DMS79 (cell line): ENCODE results near the gene AK1.
"Not testable (repeated sequence)": the region's sequence is repeated elsewhere in the genome, so short reads cannot be mapped to it uniquely, and the experiment has no call there.

Experiments
- DNase-seq: peaks from one replicate; lab custom pipeline; 2025; lab: John Stamatoyannopoulos, UW

AK1 gene

DNA sequence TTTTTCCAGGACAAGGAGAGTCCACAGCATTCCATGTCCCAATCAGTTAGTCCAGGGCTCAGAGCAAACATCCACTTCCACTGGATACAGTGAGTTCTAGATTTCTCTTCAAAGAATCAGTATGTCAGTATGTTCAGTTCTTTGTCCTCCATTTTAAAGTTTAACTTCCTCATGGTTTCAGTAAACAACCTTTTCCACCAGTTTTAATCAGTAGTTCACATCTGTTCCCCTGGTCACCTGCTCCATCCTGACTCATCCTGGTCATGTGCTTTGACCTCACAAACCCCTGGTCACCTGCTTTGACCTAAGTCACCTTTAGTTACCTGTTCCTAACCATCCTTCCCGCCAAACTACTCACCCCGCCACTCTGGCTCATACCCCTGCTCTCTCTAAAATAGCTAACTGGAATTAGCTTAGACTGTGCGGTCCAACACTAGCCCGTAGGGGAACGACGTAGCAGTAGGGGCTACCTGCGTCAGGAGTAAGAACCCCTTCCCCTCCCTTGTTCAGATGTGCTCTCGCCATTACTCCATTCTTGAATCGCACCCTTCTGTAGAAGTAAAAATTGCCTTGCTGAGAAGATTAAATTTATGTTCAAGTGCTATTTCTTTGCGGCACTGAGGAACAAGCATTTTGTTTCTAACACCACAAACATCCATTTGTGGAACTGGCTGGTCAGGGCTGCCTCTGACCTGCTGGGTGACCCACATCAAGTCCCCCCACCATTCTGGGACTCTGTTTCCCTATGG lies 28.5 kb downstream of the AK1 start:
- DNase-seq, result no peak

DNA sequence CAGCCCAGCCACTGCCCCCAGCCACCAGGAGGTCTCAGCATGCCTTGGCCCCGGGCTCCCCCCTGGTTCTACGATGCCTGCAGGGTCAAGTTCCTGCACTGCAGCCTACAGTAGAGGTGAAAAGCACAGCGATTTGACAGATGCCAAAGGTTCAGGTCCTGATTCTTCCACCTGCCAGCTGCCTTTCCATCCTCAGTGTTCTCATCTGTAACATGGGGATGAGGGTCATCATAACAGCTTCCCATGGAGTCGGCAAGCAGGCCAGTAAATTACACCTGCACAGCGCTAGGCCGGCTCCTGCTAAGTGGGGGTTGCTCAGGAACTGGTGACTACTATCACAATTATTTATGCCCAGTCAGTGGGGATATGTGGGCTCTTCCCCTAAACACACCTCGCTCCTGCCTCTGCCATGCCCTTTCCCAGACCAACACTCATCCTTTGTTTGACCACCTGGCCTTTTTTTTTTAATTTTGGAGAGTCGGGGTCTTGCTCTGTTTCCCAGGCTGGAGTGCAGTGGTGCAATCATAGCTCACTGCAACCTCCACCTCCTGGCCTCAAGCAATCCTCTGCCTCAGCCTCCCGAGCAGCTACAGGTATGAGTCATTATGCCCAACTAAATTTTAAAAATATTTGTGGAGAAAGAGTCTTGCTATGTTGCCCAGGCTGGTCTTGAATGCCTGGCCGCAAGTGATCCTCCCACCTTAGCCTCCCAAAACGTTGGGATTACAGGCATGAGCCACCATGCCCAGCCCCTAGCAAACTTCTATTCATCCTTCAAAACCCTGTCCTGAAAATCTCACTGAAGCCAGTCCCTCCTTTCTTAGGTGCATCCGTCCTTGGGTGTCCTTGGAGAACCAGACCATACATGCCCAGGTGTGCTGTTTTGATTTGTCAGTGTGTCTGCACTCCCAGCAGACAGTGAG lies 29.4 kb downstream of the AK1 start:
- DNase-seq, result no peak

DNA sequence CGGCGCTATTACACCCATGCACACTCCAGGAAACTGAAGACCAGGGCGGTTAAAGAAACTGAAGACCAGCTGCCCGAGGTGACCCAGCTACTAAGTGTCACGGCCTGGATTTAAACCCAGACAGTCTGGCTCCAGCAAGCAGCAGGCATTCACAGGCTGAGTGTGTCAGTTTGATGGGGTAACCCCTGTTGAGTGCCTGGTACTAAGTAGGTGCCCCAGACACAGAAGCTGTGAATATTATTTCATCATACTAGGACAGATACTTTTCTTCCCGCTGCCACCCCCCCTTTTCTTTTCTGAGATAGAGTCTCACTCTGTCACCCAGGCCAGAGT lies 30.3 kb downstream of the AK1 start:
- no peak for DNase-seq

DNA sequence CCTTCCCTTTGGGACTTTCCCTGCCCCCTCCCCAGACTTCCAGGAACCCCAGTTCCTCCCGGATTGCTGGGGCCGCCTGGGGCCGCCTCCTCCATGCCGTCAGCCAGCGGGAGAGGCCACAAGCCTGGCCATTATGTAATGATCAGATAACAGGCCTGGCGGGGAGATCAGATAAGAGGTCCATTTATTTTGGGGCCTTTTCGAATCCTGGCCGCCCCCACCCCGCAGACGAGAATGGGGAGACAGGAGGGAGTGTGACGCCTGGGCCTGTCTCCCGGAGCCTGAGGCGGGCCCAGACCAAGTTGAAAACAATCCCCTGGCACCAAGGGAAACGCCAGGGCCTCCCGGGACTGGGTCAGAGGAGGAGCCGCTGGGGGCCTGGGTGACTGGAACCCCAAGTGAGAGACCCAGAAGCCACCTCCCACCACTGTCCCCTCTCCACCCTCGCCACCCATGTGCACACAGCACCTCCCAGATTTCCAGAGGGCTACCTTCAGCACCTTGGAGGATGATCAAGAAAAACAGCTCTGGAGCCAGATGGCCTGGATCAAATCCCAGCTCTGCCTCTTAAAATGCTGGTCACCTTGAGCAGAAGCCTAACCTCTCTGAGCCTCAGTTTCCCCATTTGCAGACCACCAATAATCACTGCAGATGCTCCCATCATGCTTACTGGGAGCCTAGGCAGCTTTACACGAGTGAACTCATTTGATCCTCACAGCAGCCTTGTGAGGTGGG lies 30.9 kb downstream of the AK1 start:
- no peak for DNase-seq

DNA sequence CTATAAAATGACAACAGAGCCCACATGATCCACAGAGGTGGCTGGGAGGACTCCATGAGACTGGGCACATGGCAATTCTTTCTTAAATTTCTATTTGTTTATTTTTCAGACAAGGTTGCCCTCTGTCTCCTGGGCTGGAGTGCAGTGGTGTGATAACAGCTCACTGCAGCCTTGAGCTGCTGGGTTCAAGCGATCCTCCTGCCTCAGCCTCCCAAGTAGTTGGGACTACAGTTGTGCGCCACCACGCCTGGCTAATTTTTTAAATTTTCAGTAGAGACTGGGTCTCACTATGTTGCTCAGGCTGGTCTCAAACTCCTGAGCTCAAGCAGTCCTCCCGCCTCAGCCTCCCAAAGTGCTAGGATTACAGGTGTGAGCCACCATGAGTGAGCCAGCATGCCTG lies 31.9 kb downstream of the AK1 start:
- DNase-seq, result not testable (repeated sequence)

DNA sequence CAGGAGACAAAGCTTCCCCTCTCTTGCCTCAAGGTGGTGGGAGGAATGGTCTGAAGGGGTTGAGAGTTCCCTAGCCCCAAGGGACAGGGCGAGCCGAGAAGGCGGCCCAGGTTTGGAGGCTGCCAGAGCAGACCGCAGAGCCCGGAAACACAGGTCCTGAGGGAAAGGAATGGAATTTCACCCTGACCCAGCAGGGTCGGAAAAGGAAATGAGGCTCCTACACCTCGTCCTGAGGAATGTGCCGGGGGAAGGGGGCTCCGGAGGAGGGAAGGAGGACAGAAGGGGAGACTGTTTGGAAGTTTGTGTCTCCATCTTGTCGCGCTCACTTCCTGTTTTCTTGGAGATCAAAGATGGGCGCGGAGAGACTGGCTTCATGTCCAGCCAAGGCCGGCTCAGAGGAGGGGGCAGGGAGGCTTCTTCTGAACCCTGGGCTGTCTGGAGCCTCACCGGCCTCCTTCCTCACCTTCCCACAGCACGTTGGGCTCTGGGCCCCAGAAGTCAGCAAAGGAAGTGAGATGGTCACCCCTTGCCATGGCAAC lies 32.6 kb downstream of the AK1 start:
- DNase-seq, result no peak

DNA sequence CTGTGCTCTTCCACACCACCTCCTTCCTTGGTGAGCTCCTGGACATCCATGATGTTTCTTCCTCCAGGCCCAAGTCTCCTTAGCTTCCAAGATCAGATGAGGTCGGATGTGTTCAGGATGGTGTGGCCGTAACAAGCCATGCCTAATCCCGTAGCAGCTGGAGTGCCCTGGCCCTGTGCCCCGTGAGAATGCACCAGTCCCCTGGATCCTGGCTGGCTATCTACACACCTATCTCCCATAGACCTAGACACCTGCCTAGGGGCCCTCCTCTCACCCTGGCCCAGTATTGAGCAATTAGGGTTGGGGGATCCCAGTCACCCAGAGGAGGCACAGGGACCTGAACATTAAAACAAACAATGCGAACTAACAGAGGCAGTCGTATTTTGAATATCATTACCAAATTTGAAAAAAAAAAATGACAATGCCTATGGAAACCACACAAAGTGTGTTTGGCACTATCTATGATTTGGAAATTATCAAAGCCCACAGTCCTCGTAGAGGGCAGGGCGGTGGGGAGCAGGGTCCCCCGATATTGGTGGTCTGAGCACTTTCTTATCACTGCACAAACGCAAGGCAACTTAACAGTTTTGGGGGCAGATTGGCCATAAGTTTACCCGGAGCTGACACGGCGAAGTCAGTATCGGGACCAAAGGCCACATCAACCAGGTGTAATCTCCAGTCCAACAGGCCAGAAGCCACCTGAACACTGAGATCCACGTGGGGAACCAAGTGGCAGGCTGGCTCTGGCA lies 36.2 kb downstream of the AK1 start:
- DNase-seq, result no peak

DNA sequence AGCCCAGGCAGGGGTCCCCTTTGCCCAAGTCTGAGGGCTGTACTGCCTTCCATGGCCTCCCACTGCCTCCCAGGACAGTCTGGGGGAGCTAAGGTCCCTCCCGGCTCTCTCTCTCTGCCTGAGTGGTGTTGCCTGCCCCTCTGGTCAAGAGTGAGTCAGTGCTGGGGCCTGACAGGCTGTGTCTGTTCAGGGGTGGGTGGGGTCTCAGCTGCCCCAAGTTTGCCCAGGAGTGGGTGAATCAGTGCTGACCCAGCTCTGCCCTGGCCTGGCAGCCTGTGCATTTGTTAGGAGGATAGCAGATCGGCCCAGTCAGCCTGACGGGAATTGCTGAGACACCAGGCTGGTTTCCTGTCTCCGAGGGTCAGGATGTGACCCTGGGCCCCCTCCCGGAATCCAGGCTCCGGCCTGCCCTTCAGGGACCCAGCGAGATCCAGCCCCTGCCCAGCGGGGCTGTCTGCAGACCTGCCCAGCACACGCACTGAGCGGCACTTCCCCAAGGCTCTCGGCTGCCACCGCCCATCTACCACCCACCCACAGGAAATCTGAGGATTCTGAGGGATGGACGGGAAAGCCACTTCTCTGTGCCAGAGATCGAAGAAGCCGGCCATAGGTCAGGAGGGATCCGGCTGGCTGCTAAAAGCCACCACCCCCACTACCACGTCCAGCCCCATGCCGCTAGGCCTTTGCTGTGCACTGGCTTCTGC lies 38.9 kb downstream of the AK1 start:
- DNase-seq, result no peak

DNA sequence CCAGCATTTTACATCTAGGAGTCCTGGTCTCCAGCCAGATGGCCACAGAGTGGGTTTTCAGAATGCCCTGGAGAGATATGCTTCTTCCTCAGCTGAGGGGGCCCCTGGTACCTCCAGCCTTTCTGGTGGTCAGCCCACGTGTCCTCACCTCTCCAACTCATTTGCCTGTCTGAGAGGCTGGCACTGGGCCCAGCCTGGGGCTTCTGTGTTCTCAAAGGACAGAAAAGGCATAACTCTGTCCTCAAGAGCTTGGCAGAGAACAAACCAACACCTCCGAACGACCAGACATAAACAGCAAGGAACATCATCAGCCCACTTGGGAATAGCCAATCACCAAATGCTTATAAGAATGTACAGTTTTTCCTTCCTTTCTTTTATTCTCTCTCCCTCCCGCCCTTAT lies 40.1 kb downstream of the AK1 start:
- peak; percentile 84 for DNase-seq

DNA sequence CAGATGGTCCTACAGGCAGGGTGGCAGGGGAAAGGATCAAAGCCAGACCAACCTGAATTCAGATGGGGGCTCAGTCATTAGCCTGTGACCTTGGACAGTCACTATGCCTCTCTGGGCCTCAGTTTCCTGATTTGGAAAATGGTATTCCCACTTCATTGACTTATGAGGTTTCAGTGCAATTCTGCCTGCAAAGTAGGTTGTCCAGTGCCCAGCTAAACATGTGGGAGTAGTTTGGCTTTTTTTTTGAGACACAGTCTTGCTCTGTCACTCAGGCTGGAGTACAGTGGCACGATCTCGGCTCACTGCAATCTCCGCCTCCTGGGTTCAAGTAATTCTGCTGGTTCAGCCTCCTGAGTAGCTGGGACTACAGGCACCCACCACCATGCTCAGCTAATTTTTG lies 40.9 kb downstream of the AK1 start:
- DNase-seq, result not testable (repeated sequence)

DNA sequence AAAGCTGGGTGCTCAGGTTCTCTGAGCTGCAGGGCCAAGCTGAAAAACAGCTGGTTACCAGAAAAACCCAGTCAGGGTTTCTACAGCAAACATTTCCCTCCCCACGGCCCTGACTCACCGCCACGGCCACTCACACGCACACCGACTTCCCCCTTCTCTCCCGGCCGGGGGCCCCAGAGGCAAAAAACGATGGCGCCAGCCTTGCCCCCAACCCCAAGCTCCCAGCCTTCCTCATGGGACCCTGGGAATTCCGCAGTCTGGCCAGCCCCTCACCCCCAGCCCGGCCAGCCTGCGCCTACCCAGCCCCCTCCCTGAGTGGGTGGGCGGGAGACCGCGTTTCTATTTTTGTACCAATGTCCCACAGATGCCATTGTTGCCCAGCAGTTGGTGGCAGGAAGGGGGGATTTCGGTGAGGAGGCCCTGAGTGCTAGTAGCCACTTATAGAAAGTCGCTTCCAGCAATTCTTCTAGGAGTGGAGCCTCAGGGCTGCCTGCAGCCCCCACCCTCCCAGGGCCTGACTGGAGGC lies 41.4 kb downstream of the AK1 start:
- no peak for DNase-seq

DNA sequence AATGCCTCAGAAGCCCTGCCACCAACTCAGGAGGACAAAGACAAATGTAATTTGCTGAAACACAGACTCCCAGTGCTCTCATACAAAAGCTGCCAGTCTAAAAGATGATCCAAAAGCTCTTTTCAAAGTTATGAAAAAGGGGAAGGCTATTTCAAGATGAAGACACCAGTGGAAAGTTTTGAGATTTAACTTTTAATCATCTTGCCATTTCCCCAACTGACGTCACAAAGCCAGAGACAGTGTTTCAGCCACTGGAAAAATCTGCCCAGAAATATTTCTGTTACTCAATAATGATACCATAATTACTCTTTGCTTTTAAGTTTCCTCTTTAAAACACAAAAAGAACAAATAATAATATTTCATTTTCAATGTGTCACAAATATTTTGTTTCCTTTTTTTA lies 43.9 kb downstream of the AK1 start:
- DNase-seq, result no peak

DNA sequence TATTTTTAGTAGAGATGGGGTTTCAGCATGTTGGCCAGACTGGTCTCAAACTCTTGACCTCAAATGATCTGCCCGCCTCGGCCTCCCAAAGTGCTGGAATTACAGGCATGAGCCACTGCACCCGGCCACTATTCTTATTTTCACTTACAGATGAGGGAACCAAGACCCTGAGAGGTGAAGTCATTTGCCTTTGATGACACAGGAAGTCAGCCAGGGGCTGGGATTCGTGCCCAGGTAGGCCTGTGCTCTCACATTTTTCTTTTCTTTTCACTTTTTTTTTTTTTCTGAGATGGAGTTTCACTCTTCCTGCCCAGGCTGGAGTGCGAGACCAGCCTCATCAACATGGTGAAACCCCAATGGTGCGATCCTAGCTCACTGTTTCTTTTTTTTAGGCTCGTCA lies 45.2 kb downstream of the AK1 start:
- DNase-seq, result no peak

DNA sequence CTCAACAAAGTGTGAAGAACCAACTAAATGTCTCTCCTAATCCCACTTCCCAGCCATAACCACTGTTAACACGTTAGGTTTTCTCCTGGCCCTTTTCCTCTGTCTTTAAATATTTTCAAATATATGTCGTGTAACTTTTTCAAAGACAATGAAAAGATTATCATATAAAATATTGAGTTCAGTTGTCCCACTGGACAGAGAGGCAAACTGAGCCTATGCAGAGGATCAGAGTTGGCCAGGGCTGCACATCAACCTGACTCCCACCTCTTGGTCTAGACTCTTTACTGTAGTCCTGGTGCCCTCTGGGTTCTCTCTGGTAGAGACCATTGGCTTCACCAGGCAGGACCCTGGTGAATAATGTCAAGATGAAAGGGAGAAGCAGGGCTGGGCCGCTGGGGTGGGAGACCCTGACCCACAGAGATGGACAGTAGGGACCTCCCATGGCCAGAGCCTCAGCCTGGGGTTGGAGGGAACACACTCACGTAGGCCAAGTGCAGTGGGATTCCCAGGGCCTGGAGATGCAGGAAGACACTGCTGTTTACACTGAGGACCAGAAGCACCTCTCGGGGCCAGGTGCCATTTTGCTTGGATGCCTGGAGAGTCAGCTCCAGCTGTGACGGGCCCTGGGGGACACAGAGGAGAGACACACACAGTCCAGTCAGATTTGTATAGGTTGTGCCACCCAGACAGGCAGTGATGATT lies 48.1 kb downstream of the AK1 start:
- no peak for DNase-seq

DNA sequence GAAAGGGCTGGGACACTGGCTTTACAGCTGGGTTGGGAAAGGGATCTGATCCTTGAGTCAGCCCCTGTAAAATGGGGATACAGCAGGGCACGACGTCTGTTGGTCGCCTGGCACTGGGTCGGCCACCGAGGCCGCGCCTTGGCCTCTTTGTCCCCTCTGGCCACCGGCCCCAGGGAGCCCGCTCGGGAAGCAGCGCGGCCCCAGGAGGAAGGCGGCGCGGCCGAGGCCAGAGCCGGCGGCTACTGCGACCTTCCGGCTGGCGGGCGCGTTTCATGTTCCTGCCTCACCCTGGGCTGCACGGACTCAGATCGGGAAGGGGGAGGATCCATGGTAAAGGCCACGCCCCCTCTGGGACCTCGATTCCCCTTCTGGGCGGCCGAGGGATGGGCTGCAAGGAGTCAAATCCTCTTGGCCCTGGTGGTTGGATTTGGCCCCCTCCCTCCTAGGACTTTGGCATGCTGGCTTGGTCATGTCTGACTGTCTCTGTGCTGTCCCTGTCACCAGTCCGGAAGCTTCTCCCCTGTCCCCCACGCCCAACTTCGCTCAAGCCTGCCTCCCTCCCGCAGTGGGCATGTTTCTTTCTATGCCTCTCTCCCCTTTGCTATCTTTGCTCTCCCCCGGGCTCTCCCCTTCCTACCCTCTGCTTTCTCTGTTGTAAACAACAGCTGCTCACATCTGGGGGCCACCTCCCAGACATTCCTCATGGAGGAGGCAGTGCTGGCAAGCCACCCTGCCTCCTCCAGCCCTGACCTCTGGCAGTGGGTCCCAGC lies 49.0 kb downstream of the AK1 start:
- no peak for DNase-seq

DNA sequence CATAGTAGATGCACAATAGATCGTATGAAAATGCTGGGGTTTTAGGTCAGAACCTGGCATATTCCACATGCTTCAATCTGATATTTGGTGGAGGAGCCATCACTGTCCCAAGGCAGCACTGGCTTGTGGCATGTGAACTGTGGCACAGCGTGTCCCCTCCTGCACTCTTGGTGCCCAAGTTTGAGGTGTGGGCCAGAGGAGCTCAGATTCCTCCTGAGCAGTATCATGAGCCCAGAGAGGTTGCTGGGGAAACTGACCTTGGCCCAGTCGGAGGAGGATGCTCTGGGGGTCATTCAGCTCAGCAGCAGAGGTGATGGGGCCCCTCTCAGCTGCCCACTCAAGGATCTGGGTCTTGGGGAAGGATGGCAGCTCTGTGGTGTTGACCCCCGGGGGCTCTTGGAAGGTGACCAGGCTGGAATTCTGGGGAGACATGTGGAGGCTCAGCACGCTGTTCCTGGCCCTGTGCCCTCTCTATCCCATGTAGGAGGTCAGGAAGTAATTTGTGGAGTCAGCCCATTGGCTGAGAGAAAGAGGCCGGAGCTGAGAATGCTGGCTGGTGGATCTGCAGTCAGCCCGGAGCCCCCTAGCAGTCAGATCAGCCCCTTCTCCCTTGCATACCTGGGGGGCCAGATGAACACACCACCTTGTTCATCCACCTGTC lies 51.1 kb downstream of the AK1 start:
- DNase-seq, result no peak

DNA sequence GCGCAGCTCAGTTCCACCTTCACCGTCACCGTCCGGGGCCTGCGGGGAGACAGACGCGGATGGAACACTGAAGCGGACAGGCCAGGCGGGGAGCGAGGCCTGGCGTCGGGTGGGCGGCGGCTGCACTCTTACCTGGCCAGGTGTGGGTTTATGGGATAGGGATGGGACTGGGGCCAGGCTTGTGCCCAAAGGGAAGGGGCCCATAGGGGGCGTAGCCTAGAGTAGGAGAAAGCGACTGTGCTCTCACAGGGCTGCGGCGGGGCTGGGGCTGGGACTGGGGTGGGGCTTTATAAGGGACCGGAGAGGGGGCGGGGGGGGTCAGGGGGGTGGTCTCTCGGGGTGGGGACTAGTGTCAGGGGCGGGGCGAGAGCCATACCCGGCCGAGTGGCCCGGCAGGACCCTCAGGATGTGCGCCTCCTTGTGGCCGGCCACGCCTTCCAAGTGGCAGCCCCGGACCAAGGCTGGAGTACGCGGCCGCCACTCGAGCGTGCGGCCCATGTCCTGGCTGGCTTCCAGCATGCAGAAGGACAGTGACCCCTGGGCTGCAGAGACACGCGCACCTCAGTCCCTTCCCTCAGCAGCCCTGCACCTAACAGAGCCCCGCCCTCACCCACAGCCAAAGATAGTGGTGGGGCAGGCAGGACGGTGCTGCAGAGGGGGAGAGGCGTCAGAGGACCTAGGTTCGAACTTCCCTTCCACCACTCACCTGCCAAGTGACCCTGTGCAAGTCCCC lies 52.0 kb downstream of the AK1 start:
- DNase-seq, result no peak

DNA sequence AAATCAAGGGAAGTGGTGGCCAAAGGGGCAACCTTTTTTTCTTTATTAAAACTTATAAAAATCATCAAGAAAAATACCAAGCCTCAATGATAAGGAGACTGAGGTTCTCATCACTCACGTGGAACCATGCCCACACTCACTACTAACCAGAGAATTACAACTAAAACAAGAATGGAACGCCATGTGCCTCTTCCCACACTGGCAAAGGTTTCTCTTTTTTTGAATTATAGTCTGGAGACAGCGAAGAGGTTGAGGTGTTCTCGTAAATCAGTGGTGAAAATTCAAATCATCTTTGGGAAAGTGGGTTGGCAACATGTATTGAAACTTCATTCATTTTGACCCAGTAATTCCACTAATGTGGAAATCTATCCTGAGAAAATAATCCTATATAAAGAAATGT lies 55.4 kb downstream of the AK1 start:
- DNase-seq, result no peak
